ENCODE measurements around the gene SERP2.
A peak's percentile ranks its signal among the peaks of the same experiment; 100 is the strongest.

- TF ChIP-seq, protein P1, sequence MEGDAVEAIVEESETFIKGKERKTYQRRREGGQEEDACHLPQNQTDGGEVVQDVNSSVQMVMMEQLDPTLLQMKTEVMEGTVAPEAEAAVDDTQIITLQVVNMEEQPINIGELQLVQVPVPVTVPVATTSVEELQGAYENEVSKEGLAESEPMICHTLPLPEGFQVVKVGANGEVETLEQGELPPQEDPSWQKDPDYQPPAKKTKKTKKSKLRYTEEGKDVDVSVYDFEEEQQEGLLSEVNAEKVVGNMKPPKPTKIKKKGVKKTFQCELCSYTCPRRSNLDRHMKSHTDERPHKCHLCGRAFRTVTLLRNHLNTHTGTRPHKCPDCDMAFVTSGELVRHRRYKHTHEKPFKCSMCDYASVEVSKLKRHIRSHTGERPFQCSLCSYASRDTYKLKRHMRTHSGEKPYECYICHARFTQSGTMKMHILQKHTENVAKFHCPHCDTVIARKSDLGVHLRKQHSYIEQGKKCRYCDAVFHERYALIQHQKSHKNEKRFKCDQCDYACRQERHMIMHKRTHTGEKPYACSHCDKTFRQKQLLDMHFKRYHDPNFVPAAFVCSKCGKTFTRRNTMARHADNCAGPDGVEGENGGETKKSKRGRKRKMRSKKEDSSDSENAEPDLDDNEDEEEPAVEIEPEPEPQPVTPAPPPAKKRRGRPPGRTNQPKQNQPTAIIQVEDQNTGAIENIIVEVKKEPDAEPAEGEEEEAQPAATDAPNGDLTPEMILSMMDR (IDR thresholded peaks at IDR 0.05), result peak; percentile 54 to 63 (median 54)
- no peak for TF ChIP-seq POLR2A (IDR thresholded peaks at IDR 0.05; ENCODE audit: low read depth)
- no peak for TF ChIP-seq EP300 (IDR thresholded peaks at IDR 0.05)
Observed at GRCh38 chr13:44437356-44438233, 64.0 kb downstream of the SERP2 start.

Data from esophagus muscularis mucosa (tissue), 4 donors.